HG03108 (cell line): ENCODE measurements around the gene FAT2.
"Not testable (repeated sequence)": the region's sequence is repeated elsewhere in the genome, so short reads cannot be mapped to it uniquely, and the experiment has no call there.

ENCODE experiments used
- ATAC-seq: cut with Tn5 transposase; IDR thresholded peaks from one replicate; pipeline ENCODE4 v1.9.1; 2021; ENCODE audit warnings: moderate library complexity; ENCODE audit not compliant: unreplicated experiment

Gene FAT2

DNA sequence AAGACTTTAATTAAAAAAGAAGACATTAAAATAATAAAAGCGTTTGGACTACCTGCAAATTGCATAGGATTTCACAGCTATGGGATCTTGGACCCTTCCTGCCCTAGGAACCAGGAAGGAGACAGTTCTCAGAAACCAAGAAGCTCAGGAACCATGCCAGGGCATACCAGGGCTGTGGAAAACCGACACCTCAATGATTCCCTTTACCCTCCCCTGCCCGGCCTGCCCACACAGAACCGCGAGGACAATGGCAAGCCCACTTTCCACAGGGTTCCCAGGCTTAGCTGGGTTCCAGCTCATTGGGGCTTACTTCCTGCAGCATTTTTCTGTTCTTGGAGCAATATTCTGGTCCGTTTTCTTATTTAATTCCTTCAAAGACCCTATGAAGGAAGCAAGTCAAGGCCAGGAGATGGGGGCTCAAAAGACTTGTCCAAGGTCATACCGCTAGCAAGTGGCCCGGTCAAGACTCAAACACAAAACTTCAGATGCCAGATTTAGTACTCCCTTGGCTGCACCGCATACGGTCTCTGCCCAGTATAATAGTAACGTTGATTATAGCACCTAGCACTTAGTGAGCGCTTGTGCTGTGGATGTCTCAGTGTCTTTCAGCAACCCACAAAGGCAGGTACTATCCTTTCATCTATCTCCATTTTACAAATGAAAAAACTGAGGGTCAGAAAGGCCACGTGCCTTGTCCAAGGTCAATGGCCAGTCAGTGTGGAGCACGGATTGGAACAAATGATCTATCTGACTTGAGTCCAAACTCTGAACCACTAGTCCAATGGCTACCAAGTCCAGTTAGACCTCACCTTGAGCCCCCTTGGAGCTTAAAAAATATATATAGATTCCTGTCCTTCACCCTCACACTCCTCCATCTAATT is 6.8 kb downstream of the FAT2 start:
- no peak for ATAC-seq

DNA sequence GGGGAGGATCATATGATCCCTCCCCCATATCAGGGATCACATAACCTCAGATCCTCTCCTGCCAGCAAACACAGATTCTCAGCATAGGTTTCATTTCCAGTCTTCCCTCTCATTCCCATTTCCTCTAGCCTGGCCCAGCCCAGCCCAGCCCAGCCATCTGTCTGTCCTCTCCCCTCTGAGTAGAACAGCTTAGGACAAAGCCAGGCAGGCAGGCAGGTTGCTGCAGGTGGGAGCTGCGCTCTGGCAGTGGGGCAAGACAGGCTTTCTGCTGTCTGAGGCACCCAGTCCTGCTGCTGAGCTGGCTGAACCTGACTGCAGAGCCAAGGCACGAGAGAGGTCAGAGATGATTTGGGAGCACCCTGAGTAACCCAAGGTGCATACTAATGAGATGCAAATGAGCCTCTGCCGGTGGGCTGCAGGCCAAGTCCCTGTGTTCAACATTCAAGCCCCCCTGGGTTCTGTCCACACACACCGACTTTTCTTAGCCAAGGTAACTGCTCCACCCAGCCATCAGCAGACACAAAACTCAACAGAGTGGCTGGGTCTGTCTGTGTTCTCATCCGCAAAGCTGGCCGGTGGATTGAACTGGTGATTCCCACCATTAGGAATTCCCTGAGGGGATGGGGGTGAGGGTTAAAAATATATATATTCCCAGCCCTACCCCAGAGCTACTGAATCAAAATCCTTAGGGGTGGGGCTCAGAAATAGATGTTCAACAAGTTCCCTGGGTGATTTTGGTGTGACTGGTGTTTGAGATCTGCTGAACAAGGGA is 9.1 kb downstream of the FAT2 start:
- ATAC-seq, result no peak

GRCh38 chr5:151581347-151581746 is 9.8 kb downstream of the FAT2 start:
- no peak for ATAC-seq

DNA sequence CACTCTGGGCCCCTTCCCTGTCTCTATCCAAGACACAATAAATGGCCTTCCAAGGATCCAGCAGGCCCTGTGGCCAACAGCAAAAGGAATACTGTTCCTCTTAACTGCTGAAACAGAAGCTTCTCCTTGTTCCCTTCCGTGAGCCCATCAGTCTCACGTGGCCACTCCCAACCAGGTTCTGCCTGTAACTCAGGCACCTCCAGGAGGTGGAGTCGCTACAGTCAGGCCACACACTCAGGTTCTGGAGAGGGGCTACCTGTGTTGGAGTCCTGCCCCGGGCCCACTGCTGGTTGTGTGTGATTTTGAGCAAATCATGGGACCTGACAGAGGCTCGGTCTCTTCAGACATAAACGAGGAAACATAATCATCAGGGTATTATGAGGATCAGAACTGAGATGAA is 10.3 kb downstream of the FAT2 start:
- ATAC-seq, result no peak

DNA sequence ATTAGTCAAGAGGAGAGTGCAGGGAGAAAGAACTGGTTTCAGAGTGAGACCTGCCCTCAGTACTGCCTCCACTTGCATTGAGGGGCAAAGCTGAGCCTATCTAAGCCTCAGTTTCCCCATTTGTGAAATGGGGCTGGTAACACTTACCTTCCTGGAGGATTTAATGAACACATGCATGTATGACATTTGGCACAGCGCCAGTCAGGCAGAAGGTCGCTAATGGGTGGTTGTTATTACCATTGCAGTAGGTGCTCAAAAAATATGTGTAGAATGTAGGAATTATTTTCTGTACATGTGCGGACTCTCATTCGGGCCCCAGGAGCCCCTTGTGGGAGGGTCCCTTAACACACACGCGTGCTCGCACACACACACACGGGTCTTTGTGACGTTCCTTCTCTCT is 10.9 kb downstream of the FAT2 start:
- no peak for ATAC-seq

GRCh38 chr5:151579146-151579545 is 12.0 kb downstream of the FAT2 start:
- ATAC-seq, result not testable (repeated sequence)

- ATAC-seq, result no peak
These were observed 12.7 kb downstream of the FAT2 start for GRCh38 chr5:151578326-151579025.

GRCh38 chr5:151577566-151577965 is 13.6 kb downstream of the FAT2 start:
- ATAC-seq, result no peak

DNA sequence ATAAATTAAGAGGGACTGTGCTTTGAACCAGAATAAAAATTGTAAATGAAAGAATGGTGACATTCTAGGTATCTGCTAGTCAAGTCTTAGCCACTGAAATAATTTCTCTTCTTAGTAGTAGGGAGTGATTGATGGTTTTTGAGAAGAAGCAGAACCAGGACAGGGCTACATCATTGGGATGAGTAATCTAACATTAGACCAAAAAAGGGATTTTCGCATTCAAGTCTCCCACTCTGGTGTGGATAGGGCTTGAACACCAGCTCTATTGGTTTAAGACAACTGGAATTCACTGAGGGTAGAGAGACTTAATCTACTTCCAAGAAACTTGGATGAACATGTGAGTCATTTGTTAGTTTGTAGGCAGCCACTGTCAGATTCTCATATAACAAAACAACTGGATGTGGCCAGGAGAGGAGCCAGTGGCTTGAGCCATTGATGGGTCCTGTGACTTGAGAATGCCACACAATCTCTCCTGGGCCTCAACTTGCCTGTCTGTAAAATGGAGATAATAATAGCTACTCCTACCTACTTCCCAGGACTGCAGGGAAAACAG is 16.6 kb downstream of the FAT2 start:
- ATAC-seq, result no peak

DNA sequence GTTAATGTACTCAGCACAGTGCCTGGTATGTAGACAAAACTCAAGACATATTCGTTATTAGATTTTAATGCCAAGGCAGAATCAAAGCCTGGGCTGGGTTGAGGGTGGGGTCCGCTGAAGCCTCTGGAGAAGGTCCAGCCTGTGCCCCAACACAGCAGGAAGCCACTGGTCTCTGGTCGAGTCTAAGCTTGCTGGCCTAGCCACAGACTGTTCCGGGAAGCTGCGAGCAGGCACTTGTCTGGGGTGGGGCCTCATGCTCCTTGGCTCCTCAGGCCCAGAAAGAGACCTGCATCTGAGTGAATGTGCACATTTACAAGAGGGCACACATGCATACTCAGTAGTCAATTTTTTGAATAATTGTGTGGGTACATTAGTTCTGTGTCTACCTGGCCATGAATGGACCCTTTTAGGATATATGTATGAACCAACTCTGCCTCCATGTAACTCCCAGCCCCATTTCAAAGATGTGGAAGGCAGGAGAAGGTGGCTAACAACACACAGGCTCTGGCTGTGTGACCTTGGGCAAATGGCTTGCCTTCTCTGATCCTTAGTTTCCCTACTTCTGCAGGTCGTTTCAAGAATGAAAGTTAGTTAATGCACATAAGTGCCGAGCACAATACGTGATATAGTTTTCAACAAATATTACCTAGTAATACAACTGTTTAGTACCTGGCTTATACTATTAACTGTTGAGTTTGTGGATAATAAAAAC is 18.3 kb downstream of the FAT2 start:
- no peak for ATAC-seq

DNA sequence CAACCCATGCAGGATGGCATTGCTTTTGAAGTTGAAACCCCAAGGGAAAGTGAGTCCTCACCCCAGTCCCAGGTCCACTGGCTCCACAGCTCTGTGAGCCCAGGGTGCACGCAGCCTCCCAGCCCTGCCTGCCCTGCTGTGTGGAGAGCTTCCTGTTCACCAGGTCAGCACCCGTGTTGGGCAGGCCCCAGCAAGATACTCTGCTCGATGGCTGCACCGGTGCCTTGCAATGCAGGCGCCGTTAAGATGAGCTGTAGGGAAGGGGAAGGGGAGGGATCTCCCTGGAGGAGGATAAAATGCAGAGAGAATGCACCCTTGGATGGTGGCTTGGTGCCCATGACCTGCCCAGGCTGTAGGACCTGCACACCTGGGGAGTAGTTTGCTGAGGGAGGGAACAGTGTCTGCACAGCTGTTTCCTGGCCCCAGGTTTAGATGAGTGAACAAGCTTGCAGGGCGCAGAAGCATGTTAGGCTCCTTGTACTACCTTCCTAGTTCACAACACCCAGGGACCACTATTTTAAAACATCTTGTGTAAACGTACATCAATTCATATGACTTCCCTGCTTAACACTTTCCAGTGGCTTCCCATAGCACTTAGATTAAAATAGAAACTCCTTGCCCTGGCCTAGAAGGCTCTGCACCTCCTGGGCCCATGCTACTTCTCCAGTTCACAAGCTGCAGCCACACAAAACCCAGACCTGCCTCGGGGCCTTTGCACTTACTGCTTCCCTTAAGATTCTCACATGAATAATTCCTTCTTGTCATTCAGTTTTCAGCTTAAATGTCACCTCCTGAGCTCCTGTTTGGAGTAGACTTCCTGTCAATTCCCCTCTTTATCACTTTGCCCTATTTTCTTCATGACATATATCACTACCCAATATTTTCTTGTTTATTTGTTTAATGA is 19.6 kb downstream of the FAT2 start:
- no peak for ATAC-seq

DNA sequence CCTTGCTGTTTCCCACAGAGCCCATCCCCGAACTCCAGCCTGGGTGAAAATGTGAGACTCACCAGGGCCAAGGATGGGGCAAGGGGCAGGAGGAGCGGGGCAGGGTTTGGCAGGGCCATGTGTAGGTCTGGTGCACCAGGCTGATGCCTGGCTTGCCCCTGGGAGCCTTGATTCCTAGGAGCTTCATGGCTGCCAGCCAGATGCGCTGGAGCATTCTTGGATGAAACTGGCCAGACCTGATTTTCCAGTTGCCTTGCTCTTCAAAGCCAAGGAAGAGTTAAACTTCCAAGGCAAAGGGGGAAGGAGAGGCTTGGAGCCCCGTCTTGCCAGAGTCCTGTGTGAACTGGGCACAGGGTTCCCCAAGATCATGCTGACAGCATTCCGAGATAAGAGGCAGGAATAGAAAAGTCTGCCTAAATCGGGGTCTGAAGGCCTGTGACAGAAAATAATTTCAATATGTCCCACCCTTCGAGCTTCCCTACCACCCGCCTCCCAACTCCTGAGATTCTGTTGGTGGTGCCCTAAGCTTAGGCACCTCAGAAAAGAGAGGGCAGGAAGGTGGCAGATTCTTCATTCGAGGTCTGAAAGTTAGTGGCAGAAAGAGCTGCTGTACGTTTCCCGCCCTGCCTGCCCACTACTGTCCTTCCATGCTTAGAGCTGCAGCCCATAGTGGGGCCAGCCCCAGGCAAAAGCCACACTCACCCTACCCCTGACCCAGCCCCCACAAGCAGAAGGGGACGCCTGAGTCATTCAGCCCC is 20.4 kb downstream of the FAT2 start:
- no peak for ATAC-seq

GRCh38 chr5:151570058-151570457 is 21.1 kb downstream of the FAT2 start:
- ATAC-seq, result no peak

DNA sequence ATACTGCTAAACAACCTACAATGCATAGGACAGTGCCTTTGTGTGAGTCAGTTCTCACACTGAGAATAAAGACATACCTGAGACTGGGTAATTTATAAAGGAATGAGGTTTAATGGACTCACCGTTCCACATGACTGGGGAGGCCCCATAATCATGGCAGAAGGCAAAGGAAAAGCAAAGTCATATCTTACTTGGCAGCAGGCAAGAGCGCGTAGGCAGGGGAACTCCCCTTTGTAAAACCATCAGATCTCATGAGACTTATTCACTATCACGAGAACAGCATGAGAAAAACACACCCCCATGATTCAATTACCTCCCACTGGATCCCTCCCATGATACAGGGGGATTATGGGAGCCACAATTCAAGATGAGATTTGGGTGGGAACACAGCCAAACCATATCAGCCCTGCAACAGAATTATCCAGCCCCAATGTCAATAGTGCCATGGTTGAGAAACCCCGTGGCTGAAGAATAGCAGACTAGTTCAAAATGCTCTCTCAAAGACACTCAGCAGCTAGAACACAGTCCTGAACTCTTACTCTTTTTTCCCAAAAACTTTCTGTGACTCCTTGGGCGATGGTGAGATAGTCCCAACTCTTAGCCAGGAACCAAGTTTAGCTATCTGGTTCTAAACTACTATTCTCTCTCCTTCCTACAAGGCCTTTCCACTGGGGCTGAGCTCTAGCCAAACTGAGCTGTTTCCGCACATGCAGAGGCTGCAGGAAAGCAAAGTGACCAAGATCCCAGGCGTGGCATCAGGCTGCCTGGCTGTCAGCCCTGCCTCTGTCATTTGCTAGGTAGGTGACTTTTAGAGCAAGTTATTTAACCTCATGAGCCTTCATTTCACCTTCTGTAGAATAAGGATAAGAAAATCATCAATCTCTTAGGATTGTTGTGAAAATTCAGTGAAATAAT is 21.7 kb downstream of the FAT2 start:
- no peak for ATAC-seq

DNA sequence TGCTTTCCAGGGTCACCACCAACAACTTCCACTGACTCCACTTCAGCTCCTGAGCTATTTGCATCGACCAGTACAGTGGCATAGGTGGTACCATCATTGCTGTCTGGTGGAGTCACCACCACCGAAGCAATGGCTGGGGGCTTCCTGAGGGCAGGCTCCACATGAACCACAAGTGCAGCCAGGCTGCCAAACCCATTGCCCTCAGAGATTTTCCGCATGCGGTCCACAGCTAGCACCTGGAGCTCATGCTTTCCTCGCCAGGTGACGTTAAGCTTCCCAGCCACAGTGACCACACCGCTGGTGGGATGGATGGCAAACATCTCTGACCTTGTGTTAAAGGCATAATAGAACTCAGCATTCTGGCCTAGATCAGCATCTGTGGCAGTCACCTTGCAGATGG is 23.1 kb downstream of the FAT2 start:
- ATAC-seq, result no peak

DNA sequence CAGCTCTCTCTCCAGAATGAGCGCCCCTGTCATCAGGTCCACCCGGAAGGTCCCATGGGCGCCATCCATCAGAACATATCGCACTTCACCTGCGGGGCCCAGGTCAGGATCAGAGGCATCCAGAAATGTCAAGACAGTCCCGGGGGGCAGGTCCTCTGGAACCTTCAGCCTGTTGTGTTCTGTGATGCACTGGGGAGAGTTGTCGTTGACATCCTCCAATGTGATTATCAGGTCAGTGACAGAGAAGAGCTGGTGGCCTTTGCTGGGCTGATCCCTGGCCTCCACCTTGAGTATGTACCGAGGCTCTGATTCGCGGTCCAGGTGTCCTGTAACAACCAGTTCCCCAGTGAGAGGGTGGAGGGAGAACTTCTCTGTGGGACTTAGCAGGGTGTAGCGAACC is 25.2 kb downstream of the FAT2 start:
- no peak for ATAC-seq

- ATAC-seq, result no peak
These were observed 29.0 kb downstream of the FAT2 start for GRCh38 chr5:151562019-151562707.
